ENCODE data around the gene TPP1. TPM values are rescaled to one million over a fixed set of nuclear protein-coding genes. Genes with fewer than 3 reads are reported as not detected.

The TPP1 gene
- total and polyA plus RNA-seq, 9 of the 15 experiments (the other 6 are each of a cell fraction or from before 2014, with no cell fraction given): 7.5 to 75.8 (median 15.7) TPM

- TF ChIP-seq DACH1 (IDR thresholded peaks at IDR 0.05; ENCODE audit: partially characterized antibody) (peak; percentile 93), MTA2 (IDR thresholded peaks at IDR 0.05; ENCODE audit: low read depth) (0 out of 2 replicates have a peak, but pooled peaks have one; percentile 20), ZNF263 (CRISPR knock-in tag; IDR thresholded peaks at IDR 0.05; ENCODE audit: borderline replicate concordance) (peak; percentile 94), ZBTB17 (CRISPR knock-in tag; IDR thresholded peaks at IDR 0.05) (0 out of 2 replicates have a peak, but pooled peaks have one; percentile 41), TCF3 (CRISPR knock-in tag; IDR thresholded peaks at IDR 0.05) (peak; percentile 48; the same call in 1 of the 2 replicates), MEF2A (IDR thresholded peaks at IDR 0.05; ENCODE audit: control insufficient read depth, low read depth, low read length) (no peak), C11orf30 (IDR thresholded peaks at IDR 0.05; ENCODE audit: low read depth) (peak; percentile 100), ELF2 (CRISPR knock-in tag; IDR thresholded peaks at IDR 0.05) (no peak), ZNF3 (CRISPR knock-in tag; IDR thresholded peaks at IDR 0.05) (no peak), RB1 (IDR thresholded peaks at IDR 0.05; ENCODE audit: low read depth) (peak; percentile 66), RUNX1 (IDR thresholded peaks at IDR 0.05; ENCODE audit: low read depth) (no peak), PRPF4 (IDR thresholded peaks at IDR 0.05; ENCODE audit: insufficient read depth, low read depth, low read length, poor library complexity, severe bottlenecking) (no peak), PML (IDR thresholded peaks at IDR 0.05; ENCODE audit: low read length) (no peak), AFF1 (IDR thresholded peaks at IDR 0.05; ENCODE audit: low read depth in 1 of 2, partially characterized antibody in 2 of 2) (peak in 1 of 2 experiments; percentile 53), NONO (IDR thresholded peaks at IDR 0.05; ENCODE audit: low read depth in 2 of 2, low read length in 1 of 2) (peak in 1 of 2 experiments; percentile 51; a peak in 2 of 4 replicates), SRSF3 (IDR thresholded peaks at IDR 0.05; ENCODE audit: insufficient read depth, low read length) (no peak), MBD2 (IDR thresholded peaks at IDR 0.05; ENCODE audit: borderline replicate concordance, low read depth) (no peak), SOX6 (IDR thresholded peaks at IDR 0.05) (0 out of 2 replicates have a peak, but pooled peaks have one; percentile 56), SNIP1 (IDR thresholded peaks at IDR 0.05; ENCODE audit: low read depth) (no peak), ZNF197 (CRISPR knock-in tag; IDR thresholded peaks at IDR 0.05; ENCODE audit: low read depth) (no peak), MAFK (IDR thresholded peaks at IDR 0.05; ENCODE audit: low read length) (peak; percentile 100), ZBTB11 (CRISPR knock-in tag; IDR thresholded peaks at IDR 0.05) (peak in 1 of 3 experiments; percentile 44; a peak in 2 of 6 replicates)
These were observed 50.9 kb downstream of the TPP1 start (continued) for GRCh38 chr11:6568191-6568918.

All from K562 (cell line).